ENCODE data around the gene MYL5.

MYL5 gene

DNA sequence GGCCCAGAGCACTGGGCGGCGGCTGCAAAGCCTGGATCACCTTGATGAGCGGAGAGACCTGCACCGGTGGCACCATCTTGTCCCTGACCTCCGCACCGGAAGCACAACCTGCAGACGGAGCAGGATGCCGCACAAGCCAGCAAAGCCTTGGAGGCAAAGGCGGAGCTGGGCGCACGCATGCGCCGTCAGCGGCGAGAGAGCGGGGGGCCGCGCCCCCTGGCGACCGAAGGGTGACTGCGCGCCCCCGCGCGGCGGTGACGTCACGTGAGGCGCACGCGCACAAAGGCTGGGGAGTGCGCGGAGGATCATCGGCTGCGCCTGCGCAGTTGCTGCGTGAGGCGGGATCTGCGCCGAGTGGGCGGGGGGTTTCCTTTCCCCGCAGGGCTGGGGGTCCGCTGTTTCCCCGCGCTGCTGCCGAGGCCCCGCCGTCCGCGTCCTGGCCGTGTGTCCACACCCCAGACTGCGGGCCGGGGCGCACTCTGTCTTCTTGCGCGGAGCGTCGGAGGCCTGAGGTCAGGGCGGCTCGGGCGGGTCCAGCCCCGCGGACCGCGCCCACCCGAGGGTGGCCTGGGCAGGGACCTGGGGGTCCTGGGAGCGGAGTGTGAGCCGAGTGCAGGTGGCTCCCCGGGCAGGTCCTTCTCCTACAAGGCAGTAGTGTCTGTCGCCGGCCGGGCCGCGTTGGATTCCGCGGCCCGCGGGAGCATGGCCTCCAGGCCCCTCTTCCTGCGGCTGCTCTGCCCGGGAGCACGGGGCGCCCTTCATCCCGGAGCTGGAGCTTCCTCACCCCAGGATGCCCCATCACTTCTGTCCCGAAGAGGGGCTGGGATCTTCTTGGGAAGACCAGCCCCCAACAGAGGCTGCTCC is at the start of gene MYL5, which contains the start of gene ATP5ME:
TSS of gene MYL5 (plus strand) at position 371 of the 864 bp plus-strand sequence. CDS start 3,485 bp downstream, outside the sequence.
TSS of gene ATP5ME (minus strand) at position 105 of the 864 bp plus-strand sequence. CDS start at position 76, 29 bp downstream.
- no peaks in the 10 kb centered on the region for H3K9me3 Mint-ChIP-seq
- peaks cover 36% of the 10 kb centered on the region for H3K4me1 Mint-ChIP-seq
- DNase-seq (peak; percentile 98 to 99), ATAC-seq (peak; percentile 94)
- H3K4me3 Mint-ChIP-seq: peak within 1 kb of the TSS; percentile 89 to 95
- H3K27me3 Mint-ChIP-seq: no peaks in the 10 kb centered on the region
- H3K27ac Mint-ChIP-seq: peak within 1 kb of the TSS; percentile 94 to 98

GRCh38 chr4:624705-625590 is 49.4 kb upstream of the MYL5 start, which contains the start of gene PDE6B:
Gene PDE6B (plus strand): TSS chr4:625573. CDS start chr4:625627, 54 bp downstream.
- H3K27me3 Mint-ChIP-seq: peaks cover 39% of the 10 kb centered on the region

DNA sequence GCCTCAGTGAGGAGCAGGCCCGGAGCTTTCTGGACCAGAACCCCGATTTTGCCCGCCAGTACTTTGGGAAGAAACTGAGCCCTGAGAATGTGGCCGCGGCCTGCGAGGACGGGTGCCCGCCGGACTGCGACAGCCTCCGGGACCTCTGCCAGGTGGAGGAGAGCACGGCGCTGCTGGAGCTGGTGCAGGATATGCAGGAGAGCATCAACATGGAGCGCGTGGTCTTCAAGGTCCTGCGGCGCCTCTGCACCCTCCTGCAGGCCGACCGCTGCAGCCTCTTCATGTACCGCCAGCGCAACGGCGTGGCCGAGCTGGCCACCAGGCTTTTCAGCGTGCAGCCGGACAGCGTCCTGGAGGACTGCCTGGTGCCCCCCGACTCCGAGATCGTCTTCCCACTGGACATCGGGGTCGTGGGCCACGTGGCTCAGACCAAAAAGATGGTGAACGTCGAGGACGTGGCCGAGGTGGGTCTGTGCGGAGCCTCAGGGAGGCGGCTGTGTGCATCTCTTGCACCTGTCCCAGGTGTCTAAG is 48.6 kb upstream of the MYL5 start:
- no peak for ATAC-seq
- H3K4me3 Mint-ChIP-seq: no peak overlapping the region
- no peaks in the 10 kb centered on the region for H3K4me1 Mint-ChIP-seq
- no peak for DNase-seq
- H3K27ac Mint-ChIP-seq: no peak overlapping the region
- H3K27me3 Mint-ChIP-seq: peaks cover 34% of the 10 kb centered on the region
- no peaks in the 10 kb centered on the region for H3K9me3 Mint-ChIP-seq

More at GRCh38 chr4:624705-625590, 49.4 kb upstream of the MYL5 start, which contains the start of gene PDE6B:
- no peaks in the 10 kb centered on the region for H3K4me1 Mint-ChIP-seq
- no peak for DNase-seq
- no peak within 1 kb of the TSS for H3K4me3 Mint-ChIP-seq
- ATAC-seq: peak; percentile 30
- no peak within 1 kb of the TSS for H3K27ac Mint-ChIP-seq
- no peaks in the 10 kb centered on the region for H3K9me3 Mint-ChIP-seq

- Mint-ChIP-seq H3K27me3 (peaks cover 32% of the 10 kb centered on the region), H3K9me3 (peaks cover 4 to 5% of the 10 kb centered on the region in 2 donors), H3K27ac (no peak overlapping the region), H3K4me1 (no peaks in the 10 kb centered on the region), H3K4me3 (no peak overlapping the region)
- ATAC-seq (no peak), DNase-seq (no peak)
Observed at GRCh38 chr4:626201-627091, 47.9 kb upstream of the MYL5 start.

- Mint-ChIP-seq H3K9me3 (peaks cover 8 to 16% of the 10 kb centered on the region in 2 donors), H3K4me1 (no peaks in the 10 kb centered on the region), H3K27ac (no peak overlapping the region), H3K4me3 (no peak overlapping the region), H3K27me3 (peaks cover 32% of the 10 kb centered on the region)
- DNase-seq (no peak), ATAC-seq (no peak)
Observed at GRCh38 chr4:627347-628125, 46.8 kb upstream of the MYL5 start.

DNA sequence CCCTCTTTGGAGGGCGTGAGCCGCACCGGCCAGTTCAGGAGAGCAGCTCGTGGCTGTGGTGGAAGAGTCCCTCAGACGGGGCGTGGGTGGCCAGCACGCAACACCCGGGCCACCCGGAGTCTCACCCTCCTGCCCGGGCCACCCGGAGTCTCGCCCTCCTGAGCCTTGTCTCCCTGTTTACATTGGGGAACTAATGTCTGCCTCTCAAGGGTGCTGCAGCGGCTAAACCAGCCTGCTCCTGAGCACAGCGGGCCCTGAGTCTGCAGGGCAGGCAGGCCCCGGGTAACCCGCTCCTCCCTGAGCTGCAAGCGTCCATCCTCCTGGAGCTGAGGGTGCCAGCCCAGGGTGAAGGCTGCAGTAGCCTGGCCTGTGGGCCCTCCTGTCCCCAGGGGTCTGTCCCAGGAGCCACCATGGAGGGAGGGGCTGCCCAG is 46.0 kb upstream of the MYL5 start:
- H3K27ac Mint-ChIP-seq: no peak overlapping the region
- DNase-seq: no peak

DNA sequence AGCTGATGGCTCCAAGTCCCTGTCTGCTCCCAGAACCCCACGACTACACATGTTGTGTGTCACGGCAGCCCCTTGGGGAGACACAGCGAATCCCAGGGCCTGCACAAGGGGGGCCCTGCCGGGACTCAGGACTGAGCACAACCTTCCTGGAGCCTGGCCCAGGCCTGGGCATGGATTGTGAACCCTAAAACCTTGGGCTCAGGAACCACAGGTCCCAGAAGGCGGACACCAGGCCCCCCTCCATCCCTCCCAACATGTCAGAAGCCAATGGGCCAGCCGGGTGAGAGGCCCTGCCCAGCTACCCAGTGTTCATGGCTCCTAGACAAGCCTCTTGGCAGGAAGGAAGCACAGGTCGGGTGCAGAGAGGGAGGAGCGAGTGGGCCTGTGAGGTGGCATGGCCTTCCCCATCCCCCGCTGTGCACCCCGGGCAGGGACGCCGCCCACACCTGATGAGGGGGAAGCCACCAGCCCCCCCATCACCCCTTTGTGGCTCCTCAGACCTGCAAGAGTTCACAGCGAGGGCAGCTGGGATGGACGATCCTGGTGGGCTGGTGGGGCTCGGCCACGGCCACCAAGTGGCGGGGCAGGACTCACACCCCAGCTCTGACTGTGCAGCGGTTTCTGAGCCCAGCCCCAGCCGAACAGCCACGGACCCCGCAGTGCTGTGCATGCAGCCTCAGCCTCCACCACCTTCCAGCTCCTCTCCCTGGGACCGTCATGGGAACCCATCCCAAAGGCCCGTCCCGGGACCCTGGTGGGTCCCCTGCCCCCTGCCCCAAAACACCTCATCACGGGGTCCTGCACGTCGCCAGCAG is 45.3 kb upstream of the MYL5 start:
- no peaks in the 10 kb centered on the region for H3K4me1 Mint-ChIP-seq
- no peak overlapping the region for H3K4me3 Mint-ChIP-seq
- H3K27me3 Mint-ChIP-seq: peaks cover 38% of the 10 kb centered on the region
- no peak overlapping the region for H3K27ac Mint-ChIP-seq
- ATAC-seq (no peak), DNase-seq (no peak)
- H3K9me3 Mint-ChIP-seq: peaks cover 8 to 19% of the 10 kb centered on the region in 2 donors

More for the DNA sequence above, 46.0 kb upstream of the MYL5 start:
- Mint-ChIP-seq H3K9me3 (peaks cover 8 to 19% of the 10 kb centered on the region in 2 donors), H3K4me3 (no peak overlapping the region), H3K27me3 (peaks cover 33% of the 10 kb centered on the region), H3K4me1 (no peaks in the 10 kb centered on the region)
- ATAC-seq: no peak

DNA sequence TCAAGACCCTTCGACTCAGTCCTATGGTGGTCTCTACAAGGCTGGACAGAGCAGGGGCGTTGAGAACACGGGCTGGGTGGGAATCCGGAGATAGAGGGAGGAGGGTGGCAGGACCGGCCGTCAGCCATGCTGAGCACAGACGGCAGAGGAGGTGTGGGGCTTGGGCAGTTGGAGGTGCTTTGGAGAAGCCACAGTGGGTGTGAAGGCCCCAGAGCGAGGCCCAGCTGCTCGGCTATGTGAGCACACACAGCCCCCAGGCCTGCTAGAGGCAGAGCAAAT is 44.8 kb upstream of the MYL5 start:
- Mint-ChIP-seq H3K27me3 (peaks cover 32% of the 10 kb centered on the region), H3K4me3 (no peak overlapping the region), H3K27ac (no peak overlapping the region), H3K9me3 (peaks cover 8 to 19% of the 10 kb centered on the region in 2 donors), H3K4me1 (no peaks in the 10 kb centered on the region)
- DNase-seq (no peak), ATAC-seq (no peak)

- H3K27ac Mint-ChIP-seq: no peak overlapping the region
- DNase-seq (no peak), ATAC-seq (no peak)
- H3K4me1 Mint-ChIP-seq: no peaks in the 10 kb centered on the region
- H3K4me3 Mint-ChIP-seq: no peak overlapping the region
- peaks cover 8 to 19% of the 10 kb centered on the region in 2 donors for H3K9me3 Mint-ChIP-seq
- peaks cover 30% of the 10 kb centered on the region for H3K27me3 Mint-ChIP-seq
Observed at GRCh38 chr4:629915-630641, 44.3 kb upstream of the MYL5 start.

GRCh38 chr4:630656-631055 is 43.7 kb upstream of the MYL5 start:
- DNase-seq (no peak), ATAC-seq (no peak)
- Mint-ChIP-seq H3K27ac (peak overlapping the region in 1 of 2 donors; percentile 2), H3K4me1 (no peaks in the 10 kb centered on the region), H3K27me3 (peaks cover 30% of the 10 kb centered on the region), H3K9me3 (peaks cover 8 to 19% of the 10 kb centered on the region in 2 donors), H3K4me3 (no peak overlapping the region)

DNA sequence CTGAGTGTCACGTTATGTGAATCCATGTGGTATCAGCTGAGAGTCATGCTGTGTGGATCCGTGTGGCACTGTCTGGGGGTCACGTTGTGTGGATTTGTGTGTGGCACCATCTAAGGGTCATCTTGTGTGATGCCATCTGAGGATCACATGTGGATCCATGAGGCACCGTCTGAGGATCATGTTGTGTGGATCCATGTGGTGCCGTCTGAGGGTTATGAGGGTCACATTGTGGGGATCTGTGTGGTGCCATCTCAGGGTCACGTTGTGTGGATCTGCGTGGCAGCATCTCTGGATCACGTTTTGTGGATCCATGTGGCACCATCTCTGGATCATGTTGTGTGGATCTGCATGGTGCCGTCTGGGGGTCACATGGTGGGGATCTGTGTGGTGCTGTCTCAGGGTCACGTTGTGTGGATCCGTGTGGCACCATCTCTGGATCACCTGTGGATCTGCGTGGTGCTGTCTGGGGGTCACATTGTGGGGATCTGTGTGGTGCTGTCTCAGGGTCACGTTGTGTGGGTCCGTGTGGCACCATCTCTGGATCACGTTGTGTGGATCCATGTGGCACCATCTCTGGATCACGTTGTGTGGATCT is 42.0 kb upstream of the MYL5 start:
- Mint-ChIP-seq H3K27ac (no peak overlapping the region), H3K4me3 (no peak overlapping the region), H3K27me3 (peaks cover 29% of the 10 kb centered on the region), H3K4me1 (no peaks in the 10 kb centered on the region), H3K9me3 (peaks cover 8 to 19% of the 10 kb centered on the region in 2 donors)
- DNase-seq (no peak), ATAC-seq (no peak)

DNA sequence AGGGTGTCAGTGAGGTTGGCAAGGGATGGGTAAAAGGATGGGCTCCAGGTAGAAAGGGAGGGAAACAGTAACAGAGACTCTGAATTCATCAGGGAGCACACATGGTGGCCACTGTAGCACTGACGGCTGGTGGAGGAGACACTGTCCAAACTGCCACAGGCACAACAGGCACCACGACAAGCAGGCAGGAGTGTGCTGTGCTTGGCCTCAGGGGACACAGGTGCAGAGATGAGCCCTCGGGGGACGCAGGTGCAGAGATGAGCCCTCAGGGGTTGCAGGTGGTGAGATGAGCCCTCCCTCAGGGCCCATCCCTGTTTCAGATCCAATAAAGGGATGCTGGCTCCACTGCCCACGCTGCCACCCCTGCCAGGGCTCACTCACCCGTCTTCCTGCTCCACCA is 41.4 kb upstream of the MYL5 start:
- Mint-ChIP-seq H3K27me3 (peaks cover 36% of the 10 kb centered on the region), H3K4me3 (no peak overlapping the region)

More for the DNA sequence above, 41.4 kb upstream of the MYL5 start:
- Mint-ChIP-seq H3K9me3 (peaks cover 8 to 19% of the 10 kb centered on the region in 2 donors), H3K27ac (no peak overlapping the region), H3K4me1 (no peaks in the 10 kb centered on the region)
- no peak for DNase-seq
- ATAC-seq: no peak
